ENCODE results near the gene TMEM256.

The TMEM256 gene

DNA sequence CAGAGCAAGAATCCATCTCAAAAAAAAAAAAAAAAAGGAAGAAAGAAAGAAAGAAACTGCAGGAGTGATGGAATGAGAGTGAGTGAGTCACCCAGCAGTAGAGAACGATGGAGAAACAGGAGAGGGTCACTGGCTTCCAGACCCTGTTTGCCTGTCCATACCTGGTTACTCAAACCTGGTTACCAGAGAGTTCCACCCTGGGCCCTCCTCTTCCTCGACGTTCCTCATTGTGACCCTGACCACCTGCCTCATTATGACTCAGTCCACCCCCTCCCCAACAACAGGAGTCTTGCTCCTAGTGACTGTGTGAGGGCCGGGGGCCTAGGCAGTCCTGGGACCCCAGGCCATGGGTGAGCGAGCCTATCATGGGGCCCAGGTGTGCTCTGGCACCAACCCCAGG lies 24.7 kb upstream of the TMEM256 start, which contains the start of gene SPEM3:
SPEM3 (plus strand) TSS at position 301 of the 400 bp plus-strand sequence; CDS start at position 347, 46 bp downstream.
- TF ChIP-seq, protein P1, sequence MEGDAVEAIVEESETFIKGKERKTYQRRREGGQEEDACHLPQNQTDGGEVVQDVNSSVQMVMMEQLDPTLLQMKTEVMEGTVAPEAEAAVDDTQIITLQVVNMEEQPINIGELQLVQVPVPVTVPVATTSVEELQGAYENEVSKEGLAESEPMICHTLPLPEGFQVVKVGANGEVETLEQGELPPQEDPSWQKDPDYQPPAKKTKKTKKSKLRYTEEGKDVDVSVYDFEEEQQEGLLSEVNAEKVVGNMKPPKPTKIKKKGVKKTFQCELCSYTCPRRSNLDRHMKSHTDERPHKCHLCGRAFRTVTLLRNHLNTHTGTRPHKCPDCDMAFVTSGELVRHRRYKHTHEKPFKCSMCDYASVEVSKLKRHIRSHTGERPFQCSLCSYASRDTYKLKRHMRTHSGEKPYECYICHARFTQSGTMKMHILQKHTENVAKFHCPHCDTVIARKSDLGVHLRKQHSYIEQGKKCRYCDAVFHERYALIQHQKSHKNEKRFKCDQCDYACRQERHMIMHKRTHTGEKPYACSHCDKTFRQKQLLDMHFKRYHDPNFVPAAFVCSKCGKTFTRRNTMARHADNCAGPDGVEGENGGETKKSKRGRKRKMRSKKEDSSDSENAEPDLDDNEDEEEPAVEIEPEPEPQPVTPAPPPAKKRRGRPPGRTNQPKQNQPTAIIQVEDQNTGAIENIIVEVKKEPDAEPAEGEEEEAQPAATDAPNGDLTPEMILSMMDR (conservative IDR thresholded peaks at IDR 0.05; ENCODE audit: low read depth, low read length) = no peak
- no peak within 1 kb of the TSS for H3K4me3 ChIP-seq (ENCODE audit: low read length)
- DNase-seq (ENCODE audit: low read depth) = no peak

DNA sequence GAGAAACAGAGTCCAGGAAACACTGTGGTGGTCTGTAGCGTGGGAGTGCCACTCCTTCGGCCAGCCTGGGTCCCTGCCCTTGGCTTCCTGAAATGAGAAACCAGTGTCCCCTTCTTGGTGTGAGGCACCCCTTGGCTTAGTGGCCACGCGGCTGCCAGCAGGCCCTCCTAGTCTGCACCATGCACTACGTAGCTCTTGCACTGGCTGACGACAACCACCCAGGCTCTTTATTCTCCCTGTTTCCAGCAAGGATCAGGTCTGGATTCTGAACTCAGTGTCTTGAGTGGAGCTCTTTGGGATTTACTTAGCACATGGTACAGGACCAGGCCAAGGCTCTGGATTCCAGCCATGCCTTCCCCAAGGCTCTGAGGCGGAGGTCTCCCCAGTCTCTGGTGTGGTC lies 23.7 kb upstream of the TMEM256 start:
- no peak overlapping the region for H3K4me3 ChIP-seq (ENCODE audit: low read length)
- DNase-seq (ENCODE audit: low read depth) = no peak
- TF ChIP-seq, protein P1 (conservative IDR thresholded peaks at IDR 0.05; ENCODE audit: low read depth, low read length) = no peak

DNA sequence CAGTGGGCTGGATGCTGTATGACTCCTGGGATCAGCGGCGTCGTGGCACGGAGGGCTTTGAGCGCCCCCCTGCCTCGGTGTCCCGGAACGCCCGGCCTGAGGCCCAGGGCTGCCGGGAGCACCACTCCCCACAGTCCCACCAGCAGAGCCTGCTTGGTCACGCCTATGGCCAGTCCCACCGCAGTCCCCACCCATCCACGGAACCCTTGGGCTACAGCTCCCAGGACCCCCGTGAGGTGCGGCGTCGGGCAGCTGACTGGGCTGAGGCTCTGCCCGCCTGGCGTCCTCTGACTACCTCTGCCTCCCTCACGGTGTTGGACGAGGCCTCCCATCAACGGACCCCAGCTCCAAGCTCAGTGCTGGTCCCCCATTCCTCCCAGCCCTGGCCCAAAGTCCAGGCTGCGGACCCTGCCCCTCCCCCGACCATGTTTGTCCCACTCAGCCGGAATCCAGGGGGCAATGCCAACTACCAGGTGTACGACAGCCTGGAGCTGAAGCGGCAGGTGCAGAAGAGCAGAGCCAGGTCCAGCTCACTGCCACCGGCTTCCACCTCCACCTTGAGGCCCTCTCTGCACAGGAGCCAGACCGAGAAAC lies 23.1 kb upstream of the TMEM256 start:
- no peak for DNase-seq (ENCODE audit: low read depth)
- TF ChIP-seq, protein P1 (conservative IDR thresholded peaks at IDR 0.05; ENCODE audit: low read depth, low read length) = no peak
- no peak overlapping the region for H3K4me3 ChIP-seq (ENCODE audit: low read length)

DNA sequence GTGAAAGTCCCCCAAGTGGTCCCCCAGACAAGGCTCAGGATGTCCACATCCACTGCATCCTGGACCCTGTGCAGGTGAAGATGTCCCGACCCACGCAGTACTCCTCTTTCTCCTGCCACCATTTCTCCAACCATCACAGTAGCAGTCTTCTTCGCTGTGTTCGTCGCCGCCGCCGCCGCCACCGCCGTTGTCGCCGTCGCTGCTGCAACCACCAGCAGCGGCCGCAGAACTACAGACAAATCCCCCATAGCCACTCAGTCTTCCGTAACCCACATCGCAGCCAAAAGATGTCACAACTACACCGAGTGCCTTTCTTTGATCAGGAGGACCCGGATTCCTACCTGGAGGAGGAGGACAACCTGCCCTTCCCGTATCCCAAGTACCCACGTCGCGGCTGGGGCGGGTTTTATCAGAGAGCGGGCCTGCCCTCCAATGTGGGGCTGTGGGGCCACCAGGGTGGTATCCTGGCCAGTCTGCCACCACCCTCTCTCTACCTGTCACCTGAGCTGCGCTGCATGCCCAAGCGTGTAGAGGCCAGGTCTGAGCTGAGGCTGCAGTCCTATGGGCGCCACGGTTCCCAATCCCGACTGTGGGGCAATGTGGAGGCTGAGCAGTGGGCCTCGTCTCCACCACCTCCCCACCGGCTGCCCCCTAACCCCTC lies 22.4 kb upstream of the TMEM256 start:
- TF ChIP-seq, protein P1 (conservative IDR thresholded peaks at IDR 0.05; ENCODE audit: low read depth, low read length) = no peak
- H3K4me3 ChIP-seq (ENCODE audit: low read length) = no peak overlapping the region
- DNase-seq (ENCODE audit: low read depth) = no peak

DNA sequence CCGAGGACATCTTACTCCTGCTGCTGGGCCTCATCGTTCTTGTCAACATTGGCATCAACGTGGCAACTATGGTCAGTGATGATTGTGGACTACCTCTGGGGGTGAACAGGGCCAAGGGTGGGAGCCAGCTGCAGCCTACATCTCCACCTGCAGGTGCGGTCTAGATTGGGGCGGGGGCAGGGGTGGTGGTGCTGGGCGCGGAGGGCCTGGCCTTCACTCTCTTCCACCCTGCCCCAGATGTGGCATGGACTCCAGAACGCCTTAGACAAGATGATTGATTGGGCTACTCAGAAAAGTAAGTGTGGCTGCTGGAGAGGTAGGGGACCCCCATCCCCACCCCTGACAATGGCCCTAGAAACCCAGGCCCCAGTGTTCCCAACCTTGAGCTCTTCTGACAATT lies 21.9 kb upstream of the TMEM256 start:
- no peak for DNase-seq (ENCODE audit: low read depth)
- TF ChIP-seq, protein P1 (conservative IDR thresholded peaks at IDR 0.05; ENCODE audit: low read depth, low read length) = no peak
- H3K4me3 ChIP-seq (ENCODE audit: low read length) = no peak overlapping the region

DNA sequence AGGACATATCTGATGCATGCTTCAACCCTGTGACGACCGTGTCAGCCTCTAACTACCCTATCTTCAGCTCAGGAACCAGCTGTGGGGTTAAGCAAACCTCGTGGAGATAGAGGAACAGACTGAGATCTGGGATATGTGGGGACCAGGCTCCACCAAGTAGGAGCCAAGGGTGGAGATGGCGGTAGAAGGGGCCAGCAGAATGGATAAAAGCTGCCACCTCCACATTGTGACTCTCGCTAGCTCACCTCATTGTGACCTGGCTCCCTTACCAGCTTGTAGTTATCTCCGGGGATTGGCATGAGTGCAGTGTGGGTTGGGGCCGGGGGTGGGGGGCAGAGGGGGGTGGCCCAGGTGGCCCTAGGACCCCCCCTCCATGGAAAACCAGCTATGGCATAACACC lies 21.4 kb upstream of the TMEM256 start, which contains the start of gene SPEM2:
SPEM2 (plus strand) TSS at position 301 of the 400 bp plus-strand sequence; CDS start at position 374, 73 bp downstream.
- TF ChIP-seq, protein P1 (conservative IDR thresholded peaks at IDR 0.05; ENCODE audit: low read depth, low read length) = no peak
- no peak within 1 kb of the TSS for H3K4me3 ChIP-seq (ENCODE audit: low read length)
- no peak for DNase-seq (ENCODE audit: low read depth)

DNA sequence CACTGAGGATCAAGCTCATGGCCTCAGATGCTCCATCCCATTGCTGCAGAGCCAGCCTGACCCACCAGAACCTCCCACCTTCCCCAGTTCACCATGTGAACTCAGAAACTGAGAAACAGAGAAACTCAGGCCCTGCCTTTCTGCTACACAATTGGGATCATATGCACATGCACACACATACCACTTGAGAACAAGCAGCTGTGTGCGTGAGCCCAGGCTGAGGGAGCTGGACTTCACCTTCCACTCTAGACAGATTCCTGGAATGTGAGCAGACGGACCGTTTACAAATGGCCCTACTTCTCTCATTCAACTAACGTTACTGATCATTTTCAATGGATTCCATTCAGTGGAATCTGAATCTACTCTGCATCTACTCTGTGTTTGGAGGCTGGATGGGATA lies 19.8 kb upstream of the TMEM256 start:
- no peak overlapping the region for H3K4me3 ChIP-seq (ENCODE audit: low read length)
- TF ChIP-seq, protein P1 (conservative IDR thresholded peaks at IDR 0.05; ENCODE audit: low read depth, low read length) = no peak
- DNase-seq (ENCODE audit: low read depth) = no peak

All from retinal pigment epithelial cell (primary cell).